ENCODE measurements around the gene A1BG.

- TF ChIP-seq EZH2 (IDR thresholded peaks at IDR 0.05), result no peak
- TF ChIP-seq FOXP2 (optimal IDR thresholded peaks at IDR 0.05; ENCODE audit: control extremely low read depth, extremely low read length, insufficient read depth), result no peak
- no peak for TF ChIP-seq POLR2AphosphoS5 (IDR thresholded peaks at IDR 0.05; ENCODE audit: borderline replicate concordance, low read depth, low read length)
These were observed 47.4 kb downstream of the A1BG start for GRCh38 chr19:58305932-58306323.

All from SK-N-MC (cell line).